Gastroesophageal sphincter (tissue), 3 donors: Measurements from ENCODE around the gene PHEX.

Experiments
- CTCF ChIP-seq, 4 experiments: fragments of 200-600 bp in 2 of 4; fragments of 450-650 bp in 2 of 4; sonication (generic) in 1 of 4; IDR thresholded peaks; one replicate each; pipeline ENCODE4 v1.5.1; 2017 to 2019; ENCODE audit warnings: antibody characterized with exemption in 4 of 4, mild to moderate bottlenecking in 2 of 4, moderate library complexity in 2 of 4
- POLR2A ChIP-seq, 2 donors: fragments of 450-650 bp; IDR thresholded peaks; one replicate each; pipeline ENCODE4 v1.6.1; 2017; ENCODE audit warnings: antibody characterized with exemption in 2 of 2, mild to moderate bottlenecking in 2 of 2, moderate library complexity in 1 of 2
- POLR2AphosphoS5 ChIP-seq: sonication (generic); formaldehyde crosslinking; IDR thresholded peaks from one replicate; pipeline ENCODE4 v1.6.1; 2017; ENCODE audit warnings: antibody characterized with exemption

GRCh38 chrX:22141047-22141730, 109.1 kb downstream of the PHEX start:
- TF ChIP-seq POLR2AphosphoS5, result no peak
- no peak for TF ChIP-seq CTCF (IDR thresholded peaks at IDR 0.05)
- no peak for TF ChIP-seq POLR2A (IDR thresholded peaks at IDR 0.05)
